K562 (cell line): ENCODE data around the gene DNAJC15. TPM values are rescaled to one million over a fixed set of nuclear protein-coding genes. Genes with fewer than 3 reads are reported as not detected.

Source experiments
- ATAC-seq: fragments of 200-7000 bp; cut with Tn5 transposase; 3 replicates; pipeline ENCODE4 v1.9.1; 2020; ENCODE audit warnings: moderate library complexity
- BruUV-seq: library from RNA; stranded (reverse); fragments of 400-500 nt; replicated peaks from 2 replicates; lab custom pipeline; 2021; lab: Mats Ljungman, UMichigan
- CTCF ChIA-PET: fragments of 300-600 bp; formaldehyde crosslinking; extraction: SDS; loops from one replicate; lab custom pipeline; 2021; ENCODE audit warnings: low intra/inter-chr PET ratio; lab: Yijun Ruan, JAX
- POLR2A ChIA-PET: fragments of 300-600, 350-650 bp; sonication (Branson Sonifier 250); formaldehyde crosslinking; extraction: SDS; loops from one replicate; lab custom pipeline; 2021; ENCODE audit warnings: antibody characterized with exemption, inconsistent platforms; lab: Yijun Ruan, JAX
- DNase-seq, 4 experiments: peaks; one replicate each; pipeline versions ENCODE4 v3.0.0 to v3.0.0-alpha.2; 2011 to 2018; ENCODE audit warnings: low spot score in 3 of 4, mixed read lengths in 3 of 4; ENCODE audit errors: extremely low read depth in 1 of 4
- FAIRE-seq: peaks from 2 replicates; lab custom pipeline; 2011; peaks lifted over from hg19 to GRCh38; lab: Jason Lieb, UNC
- H2AFZ ChIP-seq: 2 replicates; pipeline ENCODE4 v1.6.0; 2011; ENCODE audit warnings: low read depth, low read length, control low read depth, inconsistent platforms
- H3K27ac ChIP-seq: fragments of 200-600 bp; 3 replicates; pipeline ENCODE4 v1.8.0; 2011; ENCODE audit warnings: low read depth, mild to moderate bottlenecking, control low read depth, inconsistent platforms, low read length, moderate library complexity, mixed read lengths; ENCODE audit errors: extremely low read depth
- H3K27me3 ChIP-seq, 2 experiments: fragments of 300-600 bp in 1 of 2; 2 replicates in 1 of 2; 3 replicates in 1 of 2; pipeline versions ENCODE4 v1.6.0 to v1.8.0; 2011; ENCODE audit warnings: inconsistent platforms in 2 of 2, low read length in 2 of 2, mild to moderate bottlenecking in 1 of 2, mixed read lengths in 1 of 2, moderate library complexity in 1 of 2; ENCODE audit not compliant: control insufficient read depth in 2 of 2, insufficient read depth in 2 of 2
- H3K36me3 ChIP-seq: fragments of 300-600 bp; 3 replicates; pipeline ENCODE4 v1.8.0; 2011; ENCODE audit warnings: mild to moderate bottlenecking, low read length, inconsistent platforms; ENCODE audit not compliant: control insufficient read depth, insufficient read depth
- H3K4me1 ChIP-seq, 2 experiments: fragments of 200-600 bp in 1 of 2; replicated peaks in 1 of 2; 2 replicates in 1 of 2; 3 replicates in 1 of 2; pipeline versions ENCODE4 v1.5.1 to v1.8.0; 2011; ENCODE audit warnings: inconsistent platforms in 2 of 2, low read length in 2 of 2, mild to moderate bottlenecking in 1 of 2, mixed read lengths in 1 of 2, moderate library complexity in 1 of 2; ENCODE audit not compliant: control insufficient read depth in 2 of 2, insufficient read depth in 2 of 2
- H3K4me2 ChIP-seq: 2 replicates; pipeline ENCODE4 v1.6.1; 2011; ENCODE audit warnings: low read length, control low read depth, inconsistent platforms, mixed read lengths; ENCODE audit not compliant: insufficient read depth
- H3K4me3 ChIP-seq: fragments of 200-600 bp; sonication (generic), shearing (Covaris generic); 2 replicates; pipeline ENCODE4 v1.5.1; 2016; ENCODE audit warnings: control low read depth, inconsistent platforms
- H3K79me2 ChIP-seq: fragments of 200-600 bp; 3 replicates; pipeline ENCODE4 v1.8.0; 2011; ENCODE audit warnings: low read length, inconsistent platforms; ENCODE audit not compliant: control insufficient read depth, insufficient read depth
- H3K9ac ChIP-seq, 2 experiments: 2 replicates each; pipeline versions ENCODE4 v1.6.0 to v1.6.1; 2011; ENCODE audit warnings: low read depth in 2 of 2, low read length in 2 of 2, control low read depth in 1 of 2, inconsistent platforms in 1 of 2, mild to moderate bottlenecking in 1 of 2, mixed read lengths in 1 of 2; ENCODE audit not compliant: insufficient read depth in 1 of 2
- H3K9me1 ChIP-seq: one replicate; pipeline ENCODE4 v1.6.0; 2011; ENCODE audit warnings: inconsistent platforms, mild to moderate bottlenecking, low read length, moderate library complexity; ENCODE audit not compliant: control insufficient read depth, insufficient read depth
- H3K9me3 ChIP-seq: replicated peaks from 2 replicates; pipeline ENCODE4 v1.5.1; 2011; ENCODE audit warnings: low read depth, low read length, inconsistent platforms; ENCODE audit not compliant: control insufficient read depth, insufficient read depth
- H4K20me1 ChIP-seq: replicated peaks from 2 replicates; pipeline ENCODE4 v1.6.1; 2011; ENCODE audit warnings: low read length, inconsistent platforms, mixed read lengths; ENCODE audit not compliant: control insufficient read depth, insufficient read depth
- ARID1B ChIP-seq: fragments of 450-650 bp; IDR thresholded peaks from 2 replicates; pipeline ENCODE4 v1.6.1; 2016; ENCODE audit warnings: antibody characterized with exemption, mild to moderate bottlenecking, inconsistent platforms
- C11orf30 ChIP-seq: fragments of 450-650 bp; IDR thresholded peaks from 2 replicates; pipeline ENCODE4 v1.6.1; 2016; ENCODE audit warnings: low read depth, mild to moderate bottlenecking
- CBFA2T2 ChIP-seq: fragments of 450-650 bp; conservative IDR thresholded peaks from 2 replicates; pipeline ENCODE4 v1.6.1; 2017; ENCODE audit warnings: mild to moderate bottlenecking
- CBFA2T3 ChIP-seq: fragments of 450-650 bp; IDR thresholded peaks from 2 replicates; pipeline ENCODE4 v1.6.1; 2017
- CTBP1 ChIP-seq: fragments of 450-650 bp; IDR thresholded peaks from 2 replicates; pipeline ENCODE4 v1.6.1; 2016; ENCODE audit warnings: borderline replicate concordance
- CXXC5 ChIP-seq: fragments of 250-450 bp; sonication (Bioruptor Pico); IDR thresholded peaks from 2 replicates; pipeline ENCODE4 v1.8.0; 2022; ENCODE audit warnings: inconsistent platforms, mild to moderate bottlenecking, moderate library complexity
- E2F6 ChIP-seq, 2 experiments: IDR thresholded peaks; 2 replicates each; pipeline ENCODE4 v1.6.1; 2011; ENCODE audit warnings: borderline replicate concordance in 1 of 2, control low read depth in 1 of 2, low read depth in 1 of 2, low read length in 1 of 2, mild to moderate bottlenecking in 1 of 2, mixed read lengths in 1 of 2, moderate library complexity in 1 of 2; ENCODE audit not compliant: insufficient read depth in 1 of 2, insufficient read length in 1 of 2, poor library complexity in 1 of 2, severe bottlenecking in 1 of 2; ENCODE audit errors: extremely low read depth in 1 of 2
- EP300 ChIP-seq: IDR thresholded peaks from 2 replicates; pipeline ENCODE4 v1.6.1; 2012; ENCODE audit warnings: low read length, improper control_type of control experiment
- MAFK ChIP-seq: IDR thresholded peaks from 2 replicates; pipeline ENCODE4 v1.6.1; 2011; ENCODE audit warnings: low read length, improper control_type of control experiment
- NCOA6 ChIP-seq: fragments of 450-650 bp; IDR thresholded peaks from 2 replicates; pipeline ENCODE4 v1.6.1; 2017; ENCODE audit warnings: mild to moderate bottlenecking
- STAT5A ChIP-seq: IDR thresholded peaks from 2 replicates; pipeline ENCODE4 v1.6.1; 2012; ENCODE audit warnings: low read length, inconsistent platforms, borderline replicate concordance
- TAF1 ChIP-seq: IDR thresholded peaks from 2 replicates; pipeline ENCODE4 v1.6.1; 2011; ENCODE audit warnings: mild to moderate bottlenecking, low read length, moderate library complexity; ENCODE audit not compliant: insufficient read depth, control insufficient read depth, severe bottlenecking; ENCODE audit errors: extremely low read depth
- TAL1 ChIP-seq: fragments of 450-650 bp; IDR thresholded peaks from 2 replicates; pipeline ENCODE4 v1.6.1; 2016; ENCODE audit warnings: mild to moderate bottlenecking
- TCF3 ChIP-seq: sonication (generic); formaldehyde crosslinking; IDR thresholded peaks from 2 replicates; pipeline ENCODE4 v1.4.0; 2020; ENCODE audit warnings: mild to moderate bottlenecking, missing genetic modification reagents
- TEAD4 ChIP-seq, 2 experiments: sonication (generic) in 1 of 2; formaldehyde crosslinking in 1 of 2; IDR thresholded peaks; 2 replicates each; pipeline versions ENCODE4 v1.6.1 to v1.8.0; 2012 to 2022; ENCODE audit warnings: borderline replicate concordance in 1 of 2, inconsistent platforms in 1 of 2, low read length in 1 of 2, mild to moderate bottlenecking in 1 of 2, missing genetic modification reagents in 1 of 2
- ZEB2 ChIP-seq: fragments of 450-650 bp; IDR thresholded peaks from 2 replicates; pipeline ENCODE4 v1.6.1; 2016
- ZNF316 ChIP-seq: fragments of 450-650 bp; IDR thresholded peaks from 2 replicates; pipeline ENCODE4 v1.6.1; 2016
- WGBS: fragments of 100-300 bp; shearing (Covaris generic); methylation state at CpG from one replicate; pipeline ENCODE4 v1.1.6; 2016; ENCODE audit warnings: low coverage, mixed read lengths; ENCODE audit not compliant: insufficient coverage; ENCODE audit errors: missing lambda C conversion rate; 5-methylcytosine and 5-hydroxymethylcytosine counted together
- in situ Hi-C: fragments of 300-500 bp; cut with MboI; formaldehyde crosslinking; loops from 4 replicates; pipeline ENCODE4 v1.15.0; 2018; ENCODE audit warnings: inconsistent platforms, mixed read lengths
- intact Hi-C: fragments of 100-400 bp; cut with micrococcal nuclease; formaldehyde crosslinking; loops from 2 replicates; pipeline ENCODE4 v1.14.2; 2022
- polyA plus RNA-seq, 8 experiments: library from polyadenylated mRNA; depleted of rRNA in 4 of 8; stranded (reverse) in 5 of 8; unstranded in 3 of 8; fragments of >200 nt; fragmentation: Nextera tagmentation in 2 of 8; fragmentation: Illumina TruSeq in 1 of 8; extraction: Ambion mirVana in 2 of 8; extraction: Trizol in 1 of 8; gene quantifications; 2 replicates each; pipeline versions ENCODE4 v1.2.1 to v1.2.3, GENCODE V29; 2011 to 2014; ENCODE audit warnings: inconsistent platforms in 1 of 8, missing spikeins in 1 of 8
- total RNA-seq, 7 experiments: library from RNA; depleted of rRNA in 6 of 7; stranded (reverse); fragments of >200 nt in 6 of 7; fragmentation: Illumina TruSeq in 2 of 7; extraction: Trizol in 2 of 7; gene quantifications; 2 replicates each; pipeline versions ENCODE4 v1.2.1 to v1.2.3, GENCODE V29; 2011 to 2021; ENCODE audit warnings: low replicate concordance in 1 of 7
- TF ChIP-seq, protein P1 (sequence below): fragments of 450-650 bp; formaldehyde crosslinking; IDR thresholded peaks from 2 replicates; pipeline ENCODE4 v1.4.0; 2020; ENCODE audit warnings: mild to moderate bottlenecking

Gene DNAJC15
- total and polyA plus RNA-seq, 9 of the 15 experiments (the other 6 are each of a cell fraction or from before 2014, with no cell fraction given) = 0.47 to 3.8 (median 1.0) TPM

- Histone ChIP-seq H2AFZ (no peak within 1 kb of the TSS), H3K9ac (0 out of 4 replicates have a peak within 1 kb of the TSS, but pooled peaks of 1 of the 2 experiments have one; percentile 26), H3K79me2 (no peaks in the 10 kb centered on the region), H3K9me3 (no peaks in the 10 kb centered on the region), H3K27me3 (peaks cover 2 to 4% of the 10 kb centered on the region in 2 experiments; a peak in 3 of 5 replicates), H3K4me3 (no peak within 1 kb of the TSS), H3K9me1 (no peaks in the 10 kb centered on the region), H3K36me3 (no peaks in the 10 kb centered on the region), H4K20me1 (no peaks in the 10 kb centered on the region), H3K27ac (no peak within 1 kb of the TSS), H3K4me2 (peak within 1 kb of the TSS; percentile 32; the same call in 1 of the 2 replicates), H3K4me1 (peaks cover 0 to 5% of the 10 kb centered on the region in 2 experiments; a peak in 3 of 5 replicates)
- in situ Hi-C loops (no loop called here), intact Hi-C loops (no loop called here)
- WGBS = 1% methylated on average over 26 of the region's 45 CpGs
- ChIA-PET POLR2A (interaction anchor here (1.0 kb wide), 1 partner anchor 27 kb away, joined by 4 read pairs; no protein-coding TSS in a partner anchor), CTCF (no interaction called here)
- BruUV-seq = no TSS peak
- FAIRE-seq (no peak), ATAC-seq (peak; percentile 82), DNase-seq (peak; percentile 18 to 53 (median 26))
- TF ChIP-seq STAT5A (peak; percentile 31; the same call in 1 of the 2 replicates), TEAD4 (IDR thresholded peaks at IDR 0.05; ENCODE audit: low read length) (peak; percentile 63), TEAD4 (CRISPR knock-in tag; IDR thresholded peaks at IDR 0.05; ENCODE audit: borderline replicate concordance) (no peak), CBFA2T3 (peak; percentile 75), ZEB2 (peak; percentile 76), CTBP1 (peak; percentile 35; the same call in 1 of the 2 replicates), TAF1 (no peak), C11orf30 (peak; percentile 67), MAFK (0 out of 2 replicates have a peak, but pooled peaks have one; percentile 4), CBFA2T2 (peak; percentile 47), CXXC5 (CRISPR knock-in tag) (peak; percentile 39), ZNF316 (0 out of 2 replicates have a peak, but pooled peaks have one; percentile 48), E2F6 (IDR thresholded peaks at IDR 0.05; ENCODE audit: borderline replicate concordance in 1 of 2, extremely low read depth in 1 of 2, insufficient read depth in 1 of 2, insufficient read length in 1 of 2, low read depth in 1 of 2, low read length in 1 of 2, poor library complexity in 1 of 2, severe bottlenecking in 1 of 2) (peak in 1 of 2 experiments; percentile 23), NCOA6 (no peak), EP300 (peak; percentile 48; the same call in 1 of the 2 replicates), TCF3 (CRISPR knock-in tag) (0 out of 2 replicates have a peak, but pooled peaks have one; percentile 30), ARID1B (peak; percentile 67), TAL1 (peak; percentile 62)
- TF ChIP-seq, protein P1, sequence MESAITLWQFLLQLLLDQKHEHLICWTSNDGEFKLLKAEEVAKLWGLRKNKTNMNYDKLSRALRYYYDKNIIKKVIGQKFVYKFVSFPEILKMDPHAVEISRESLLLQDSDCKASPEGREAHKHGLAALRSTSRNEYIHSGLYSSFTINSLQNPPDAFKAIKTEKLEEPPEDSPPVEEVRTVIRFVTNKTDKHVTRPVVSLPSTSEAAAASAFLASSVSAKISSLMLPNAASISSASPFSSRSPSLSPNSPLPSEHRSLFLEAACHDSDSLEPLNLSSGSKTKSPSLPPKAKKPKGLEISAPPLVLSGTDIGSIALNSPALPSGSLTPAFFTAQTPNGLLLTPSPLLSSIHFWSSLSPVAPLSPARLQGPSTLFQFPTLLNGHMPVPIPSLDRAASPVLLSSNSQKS = no peak
These were observed 31.3 kb upstream of the DNAJC15 start, which contains the start of gene EPSTI1 for GRCh38 chr13:42991898-42992763. Gene EPSTI1, minus strand, starts transcription at chr13:42992241. Its CDS starts 76 bp downstream, at chr13:42992165.
